NCI-H345 (cell line): ENCODE data around the gene KLF3.

Source experiments
- DNase-seq: peaks from one replicate; lab custom pipeline; 2025; lab: John Stamatoyannopoulos, UW

KLF3 gene

GRCh38 chr4:38745881-38746280, 81.9 kb downstream of the KLF3 start:
- no peak for DNase-seq

- no peak for DNase-seq
Measured at GRCh38 chr4:38747629-38748028, 83.6 kb downstream of the KLF3 start.

GRCh38 chr4:38749336-38749735, 85.3 kb downstream of the KLF3 start:
- no peak for DNase-seq
